GF-D8 (cell line): Measurements from ENCODE around the gene NAP1L4.

ENCODE experiments used
- DNase-seq: peaks from one replicate; lab custom pipeline; 2025; lab: John Stamatoyannopoulos, UW

The NAP1L4 gene, protein sequence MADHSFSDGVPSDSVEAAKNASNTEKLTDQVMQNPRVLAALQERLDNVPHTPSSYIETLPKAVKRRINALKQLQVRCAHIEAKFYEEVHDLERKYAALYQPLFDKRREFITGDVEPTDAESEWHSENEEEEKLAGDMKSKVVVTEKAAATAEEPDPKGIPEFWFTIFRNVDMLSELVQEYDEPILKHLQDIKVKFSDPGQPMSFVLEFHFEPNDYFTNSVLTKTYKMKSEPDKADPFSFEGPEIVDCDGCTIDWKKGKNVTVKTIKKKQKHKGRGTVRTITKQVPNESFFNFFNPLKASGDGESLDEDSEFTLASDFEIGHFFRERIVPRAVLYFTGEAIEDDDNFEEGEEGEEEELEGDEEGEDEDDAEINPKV

DNA sequence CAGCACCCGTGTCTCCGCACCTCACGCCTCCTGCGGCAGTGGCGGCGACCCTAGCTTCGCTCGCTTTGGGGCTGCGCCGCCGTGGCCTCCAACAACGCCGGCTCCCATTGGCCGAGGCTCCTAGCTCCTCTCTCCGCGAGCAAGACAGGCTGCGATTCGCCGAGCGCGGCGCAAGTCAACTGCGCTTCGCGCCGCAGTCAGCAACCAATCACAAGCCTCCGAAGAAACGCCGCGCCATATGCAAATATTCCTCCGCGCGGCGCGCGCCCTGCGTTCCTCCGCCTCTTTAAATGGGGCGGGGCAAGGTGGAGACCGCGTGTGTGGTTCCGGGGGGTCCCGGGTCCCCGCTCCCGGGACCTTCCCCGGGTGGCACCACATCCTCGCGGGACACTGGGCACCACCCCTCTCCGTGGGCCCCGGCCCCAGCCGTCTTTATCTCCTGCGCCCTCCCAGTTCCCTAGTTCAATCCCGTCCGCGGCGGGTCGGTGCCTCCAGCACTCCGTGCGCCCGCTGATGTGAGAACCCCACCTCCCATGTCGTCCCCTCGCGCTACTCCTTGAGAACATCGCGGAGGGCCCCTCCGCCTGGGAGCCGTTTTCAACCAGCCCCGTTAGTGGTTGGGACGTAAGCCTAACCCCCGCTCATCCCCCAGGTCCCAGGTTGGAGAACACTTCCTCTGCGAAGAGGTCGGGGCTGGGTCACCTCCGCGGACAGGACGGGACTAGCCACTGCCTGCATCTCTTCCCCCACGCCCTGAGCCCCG is at the start of gene NAP1L4:
TSS of gene NAP1L4 (minus strand) at position 96 of the 763 bp plus-strand sequence. CDS start 13,109 bp downstream, outside the sequence.
- DNase-seq, result peak; percentile 65

DNA sequence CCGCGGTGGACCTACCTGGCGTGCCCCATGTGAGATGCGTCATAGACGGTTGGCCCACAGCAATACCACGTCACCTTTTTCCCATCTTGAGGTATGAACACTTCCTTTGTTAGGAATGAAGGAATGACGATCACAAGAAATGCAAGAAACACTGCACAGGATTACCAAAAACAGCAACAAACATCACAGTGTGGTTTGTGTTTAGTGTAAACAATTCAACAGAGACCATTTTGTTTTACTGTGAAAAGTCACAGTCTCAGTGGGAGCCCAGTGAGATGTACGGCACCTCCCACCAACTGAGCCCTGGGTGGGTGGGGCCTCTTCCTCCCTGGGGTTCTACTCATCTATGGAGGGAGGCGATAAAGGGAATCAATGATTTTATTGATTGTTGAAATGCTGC is 48.8 kb upstream of the NAP1L4 start:
- no peak for DNase-seq

DNA sequence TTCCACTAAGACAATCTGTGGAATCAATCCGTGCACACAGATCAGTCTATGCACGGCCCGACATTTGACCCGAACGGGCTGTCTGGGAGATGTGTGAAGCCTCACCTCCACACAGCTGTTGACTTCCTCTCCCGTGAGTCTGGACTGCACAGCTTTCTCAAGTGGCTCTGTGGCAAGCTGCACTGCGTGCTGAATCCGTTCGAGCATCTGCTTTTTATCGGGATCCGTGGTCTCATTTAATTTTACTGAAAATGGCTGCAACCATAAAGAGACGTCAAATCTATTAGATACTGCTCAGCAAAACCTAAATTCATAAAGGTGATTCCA is 45.8 kb upstream of the NAP1L4 start:
- DNase-seq, result no peak

DNA sequence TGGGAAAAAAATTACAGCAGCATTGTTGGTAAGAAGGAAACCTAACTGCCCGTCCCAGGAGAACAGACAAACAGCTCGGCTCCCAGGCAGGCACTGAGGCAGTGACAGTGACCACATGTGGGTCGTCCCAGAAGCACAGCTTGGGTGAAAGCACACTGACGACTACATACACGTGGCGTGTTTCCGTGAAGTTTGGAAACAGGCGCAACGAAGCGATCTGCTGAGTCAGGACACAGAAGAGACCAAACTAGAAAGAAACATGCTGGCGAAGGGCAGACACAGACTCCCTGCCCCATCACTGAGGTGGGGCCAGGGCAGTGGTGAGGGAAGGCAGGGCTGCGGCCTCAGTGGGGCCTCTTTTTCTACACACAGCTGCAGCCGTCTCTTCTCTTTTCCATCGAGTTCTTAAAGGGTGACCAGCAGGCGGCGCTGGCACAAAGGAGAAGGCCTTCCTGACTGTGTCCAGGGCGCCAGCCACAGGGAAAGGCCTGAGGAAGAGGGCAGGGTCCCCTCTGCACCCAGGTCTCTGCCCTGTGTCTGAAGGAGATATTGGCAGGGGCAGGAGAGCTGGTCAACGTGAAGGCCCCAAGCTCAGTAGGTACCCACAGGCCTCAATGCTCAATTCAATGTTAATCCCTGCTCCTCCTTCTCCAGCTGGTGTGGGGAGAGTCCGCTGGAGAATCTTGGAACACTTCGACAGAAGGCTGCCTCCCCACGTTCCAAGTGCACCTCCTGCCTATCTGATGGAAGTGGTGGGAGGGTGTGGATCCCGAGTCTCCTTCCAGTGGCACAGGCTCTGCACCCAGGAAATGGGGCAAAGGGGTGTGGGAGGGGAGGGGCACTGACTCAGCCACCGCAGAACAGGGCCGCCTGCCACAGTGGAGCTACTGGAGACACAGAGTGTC is 45.2 kb upstream of the NAP1L4 start:
- DNase-seq, result no peak

DNA sequence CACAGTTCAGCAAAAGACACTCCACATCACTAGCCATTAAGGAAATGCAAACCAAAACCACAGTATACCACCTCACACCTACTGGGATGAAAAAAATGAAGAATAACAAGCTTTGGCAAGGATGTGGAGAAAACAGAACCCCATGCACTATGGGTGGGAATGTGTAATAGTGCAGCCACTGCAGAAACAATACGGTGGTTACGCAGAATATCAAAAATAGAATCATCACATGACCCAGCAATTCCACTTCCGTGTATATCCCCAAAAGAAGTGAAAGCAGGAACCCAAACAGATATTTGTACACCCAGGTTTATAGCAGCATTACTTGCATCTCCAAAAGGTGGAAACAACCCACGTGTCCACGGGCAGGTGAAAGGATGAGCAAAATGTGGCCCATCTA is 44.3 kb upstream of the NAP1L4 start:
- DNase-seq, result no peak

DNA sequence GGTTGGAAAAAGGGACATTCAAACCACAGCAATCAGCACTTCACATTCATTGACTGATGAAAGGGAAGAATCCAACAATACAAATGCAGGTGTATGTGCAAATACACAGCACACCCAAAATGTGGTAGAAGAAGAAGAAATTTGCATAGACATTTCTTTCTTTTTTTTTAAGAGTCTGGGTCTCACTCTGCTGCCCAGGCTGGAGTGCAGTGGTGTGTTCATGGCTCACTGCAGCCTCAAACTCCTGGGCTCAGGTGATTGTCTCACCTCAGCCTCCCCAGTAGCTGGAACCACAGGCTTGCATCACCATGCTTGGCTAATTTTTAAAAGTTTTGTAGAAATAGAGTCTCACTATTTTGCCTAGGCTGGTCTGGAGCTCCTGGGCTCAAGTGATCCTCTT is 43.2 kb upstream of the NAP1L4 start:
- no peak for DNase-seq

DNA sequence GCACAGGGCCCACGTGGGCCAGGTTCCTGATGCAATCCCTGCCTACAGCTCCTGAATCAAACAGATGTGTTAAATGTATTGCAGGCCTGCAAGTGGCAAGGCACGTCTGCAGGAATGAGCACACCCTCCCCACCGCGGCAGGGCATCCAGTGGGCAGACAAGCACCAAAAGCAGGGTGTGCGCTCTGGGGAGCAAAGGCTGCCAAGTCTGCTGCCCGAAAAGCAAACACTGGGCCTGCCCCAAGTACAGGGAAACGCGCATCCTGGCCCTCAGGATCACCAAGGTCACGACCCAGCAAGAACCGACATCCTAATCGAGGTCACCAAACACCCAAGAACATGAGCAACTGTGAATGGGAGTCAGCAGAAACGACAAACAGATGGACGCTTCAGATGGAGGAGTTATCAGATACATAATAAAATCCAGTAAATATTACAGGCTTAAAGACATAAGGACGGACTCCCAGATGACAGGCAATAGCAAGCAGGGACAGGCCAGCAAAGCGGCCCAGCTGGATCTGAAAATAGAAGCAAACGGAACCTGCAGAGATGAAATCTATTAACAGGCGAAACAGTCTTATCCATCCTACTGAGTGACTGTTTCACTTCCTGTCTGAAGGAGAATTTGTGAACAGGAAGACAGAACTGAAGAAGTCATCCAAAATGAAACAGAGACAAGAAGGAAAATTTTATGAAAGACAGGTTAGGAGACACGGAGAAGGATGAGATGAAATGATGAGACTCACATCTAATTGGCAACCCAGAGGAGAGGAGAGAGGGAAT is 38.4 kb upstream of the NAP1L4 start:
- no peak for DNase-seq

DNA sequence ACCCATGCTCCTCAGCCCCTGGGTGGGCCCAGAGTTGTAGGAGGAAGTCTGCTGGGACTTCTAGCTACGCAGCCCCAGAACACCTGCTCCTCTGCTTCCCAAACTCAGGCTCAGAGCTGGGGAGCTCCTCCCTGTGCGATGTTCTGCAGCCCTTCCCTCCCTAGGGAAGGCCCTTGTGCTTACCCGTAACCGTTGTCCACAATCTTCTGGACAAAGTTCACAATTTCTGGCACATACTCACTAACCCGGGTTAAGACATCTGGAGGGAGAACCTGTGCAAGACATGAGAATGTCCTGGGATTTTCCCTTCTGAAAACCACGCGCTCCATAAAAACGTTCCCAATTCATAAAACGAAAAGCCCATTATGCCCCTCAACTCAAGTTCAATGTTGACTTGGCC is 36.7 kb upstream of the NAP1L4 start:
- no peak for DNase-seq

DNA sequence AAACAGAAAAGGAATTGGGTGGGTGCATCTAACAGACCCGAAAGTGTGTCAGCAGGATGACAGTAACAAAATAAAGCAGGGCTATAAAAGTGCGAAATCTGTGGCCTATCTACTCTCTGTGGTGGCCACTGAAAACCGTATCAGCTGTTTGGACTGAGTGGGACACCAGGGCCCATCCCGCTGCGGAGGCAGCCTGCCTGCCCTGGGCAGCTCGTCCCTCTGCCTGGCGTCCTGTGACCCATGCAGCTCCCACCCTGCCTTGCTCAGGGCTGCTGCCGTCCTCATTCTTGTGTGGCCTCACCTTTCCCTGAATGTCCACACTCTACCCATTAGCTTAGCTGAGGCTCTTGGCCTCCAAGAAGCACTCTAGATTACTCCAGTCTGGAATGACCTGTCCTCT is 34.7 kb upstream of the NAP1L4 start:
- no peak for DNase-seq

DNA sequence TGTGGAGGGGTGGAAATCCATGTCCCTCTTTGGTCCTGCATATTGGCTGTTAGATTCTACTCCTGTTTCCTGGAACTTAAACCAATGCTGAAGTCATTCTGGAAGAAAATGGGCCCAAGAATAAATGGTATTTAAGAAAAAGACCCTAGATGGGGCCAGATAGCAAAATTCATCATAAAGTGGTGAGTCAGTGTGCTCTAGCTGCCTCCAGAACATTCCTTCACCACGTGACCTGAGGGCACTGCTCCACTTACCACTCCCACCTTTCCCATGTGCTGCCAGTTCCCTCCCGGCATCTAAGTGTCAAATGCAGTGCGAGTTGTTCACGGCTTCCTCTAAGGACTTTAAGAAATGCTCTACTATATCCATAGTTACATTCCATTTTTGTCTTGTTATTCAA is 30.9 kb upstream of the NAP1L4 start:
- DNase-seq, result no peak

DNA sequence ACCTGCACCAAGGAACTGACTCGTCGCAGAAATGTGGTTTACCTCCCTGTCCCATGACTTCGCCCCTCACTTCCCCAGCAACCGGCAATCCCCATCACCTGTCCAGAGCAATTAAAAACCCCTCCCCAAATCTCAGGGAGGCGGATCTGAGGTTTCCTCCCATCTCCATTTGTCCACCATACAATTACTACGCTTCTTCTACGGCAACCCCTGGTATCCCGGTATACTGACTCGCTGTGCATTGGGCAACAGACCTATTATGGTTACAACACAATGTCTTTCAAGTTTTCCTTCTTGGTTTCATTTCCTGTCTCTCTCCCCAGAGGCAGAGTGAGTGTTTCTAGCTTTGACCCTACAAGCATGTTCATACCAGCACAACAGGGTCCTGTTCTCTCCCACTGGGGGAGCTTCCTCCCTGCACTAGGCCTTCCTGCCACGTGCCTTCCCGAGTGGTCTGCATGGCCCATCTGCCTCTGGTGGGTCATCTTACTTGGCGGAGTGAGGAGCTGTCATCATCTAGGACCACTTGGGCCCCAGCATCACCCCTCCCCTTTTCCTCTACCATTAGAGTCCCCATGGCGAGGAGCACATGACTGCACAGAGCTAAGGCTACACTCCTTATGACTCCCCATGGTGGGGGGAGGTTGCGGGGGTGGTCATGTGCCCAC is 30.3 kb upstream of the NAP1L4 start:
- peak; percentile 42 for DNase-seq

DNA sequence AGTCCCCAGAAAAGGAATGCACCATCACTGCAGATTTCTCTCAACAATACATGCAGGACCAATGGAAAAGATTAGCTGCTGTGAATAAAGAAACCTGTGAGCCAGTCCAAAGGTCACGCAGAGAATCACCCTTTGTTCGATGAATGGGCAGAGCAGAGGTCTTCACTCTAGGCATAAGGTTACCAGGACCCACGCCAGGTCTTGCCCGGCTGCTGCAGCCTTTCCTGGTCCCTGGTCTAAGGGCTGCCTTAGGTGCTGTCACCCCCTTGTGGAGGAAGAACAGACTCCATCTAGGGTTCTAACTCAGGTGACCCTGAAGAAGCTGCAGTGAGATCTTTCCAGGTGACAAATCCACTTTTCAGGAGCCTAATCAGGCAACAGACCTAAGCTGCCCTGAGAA is 29.0 kb upstream of the NAP1L4 start:
- no peak for DNase-seq

DNA sequence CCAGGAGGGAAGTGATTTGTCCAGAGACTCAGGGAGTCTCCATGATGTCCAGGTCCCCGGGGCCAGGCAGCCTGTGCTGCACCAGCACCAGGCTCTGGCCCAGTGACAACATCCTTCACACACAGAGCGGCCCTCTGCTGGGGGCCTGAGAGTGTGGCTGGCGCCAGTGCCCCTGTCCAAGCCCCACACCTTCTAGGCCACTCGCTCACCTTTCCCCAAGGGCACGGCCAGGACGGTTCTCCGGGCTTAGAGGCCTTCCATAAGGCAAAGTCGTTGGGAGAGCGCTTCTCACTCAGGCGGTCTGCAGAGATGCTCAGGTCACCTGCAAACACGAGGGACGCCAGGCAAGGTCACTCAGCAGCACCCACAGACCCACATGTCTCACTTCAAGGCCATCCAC is 27.9 kb upstream of the NAP1L4 start:
- no peak for DNase-seq

DNA sequence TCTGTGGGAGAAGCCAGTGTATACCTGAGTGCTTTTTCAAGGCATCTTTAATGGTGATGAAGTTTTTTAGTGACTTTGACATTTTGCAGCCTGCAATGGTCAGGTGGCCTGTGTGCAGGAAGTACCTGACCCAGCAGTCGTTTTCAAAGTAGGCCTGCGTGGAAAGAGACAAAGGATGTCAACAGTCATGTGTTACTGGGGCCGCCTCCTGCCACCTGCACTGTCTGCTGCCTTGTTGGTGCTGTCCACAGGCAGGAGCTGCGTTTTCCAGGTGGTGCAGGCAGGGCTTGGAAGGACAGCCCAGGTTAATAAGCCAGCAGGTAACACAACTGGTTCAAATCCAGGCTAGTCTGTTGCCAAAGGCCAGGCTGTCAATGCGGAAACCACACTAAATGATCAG is 26.5 kb upstream of the NAP1L4 start:
- no peak for DNase-seq

DNA sequence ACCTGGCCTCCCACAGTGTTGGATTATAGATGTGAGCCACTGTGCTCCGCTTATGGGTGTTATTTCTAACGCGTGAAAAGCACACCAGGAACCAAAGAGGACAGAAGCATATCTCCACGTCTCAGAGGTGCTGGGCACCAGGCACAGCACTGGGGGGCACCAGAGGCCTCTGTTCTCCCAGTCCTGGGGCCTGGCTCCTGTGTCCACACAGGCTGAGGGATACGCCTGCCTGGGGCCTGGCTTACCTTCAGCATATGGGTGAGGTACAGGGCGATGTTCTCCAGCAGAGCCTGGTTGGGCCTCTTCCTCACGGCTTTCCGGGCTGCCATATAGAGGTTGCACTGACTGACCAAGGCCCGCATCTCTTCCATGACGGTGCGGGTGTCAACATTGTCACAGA is 24.7 kb upstream of the NAP1L4 start:
- DNase-seq, result no peak

DNA sequence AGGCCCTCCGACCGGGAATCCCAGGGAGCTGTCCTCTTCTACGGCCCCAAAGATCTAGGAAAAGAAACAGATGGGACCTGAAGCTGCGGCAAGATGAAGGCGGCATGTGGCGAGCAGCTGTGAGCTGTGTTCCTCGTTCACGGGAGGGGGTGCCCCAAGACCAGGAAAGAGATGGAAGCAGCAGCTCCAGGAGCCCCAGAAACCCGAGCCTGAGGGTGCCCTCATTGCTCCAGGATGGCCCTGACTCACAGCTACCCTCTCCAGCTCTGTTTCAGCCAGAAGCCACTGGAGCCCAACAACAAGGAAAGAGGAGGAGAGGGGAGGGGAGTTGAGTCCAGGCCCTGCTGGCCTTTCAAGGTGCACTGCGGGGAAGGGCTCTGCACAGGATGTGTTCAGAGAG is 23.7 kb upstream of the NAP1L4 start:
- DNase-seq, result no peak

DNA sequence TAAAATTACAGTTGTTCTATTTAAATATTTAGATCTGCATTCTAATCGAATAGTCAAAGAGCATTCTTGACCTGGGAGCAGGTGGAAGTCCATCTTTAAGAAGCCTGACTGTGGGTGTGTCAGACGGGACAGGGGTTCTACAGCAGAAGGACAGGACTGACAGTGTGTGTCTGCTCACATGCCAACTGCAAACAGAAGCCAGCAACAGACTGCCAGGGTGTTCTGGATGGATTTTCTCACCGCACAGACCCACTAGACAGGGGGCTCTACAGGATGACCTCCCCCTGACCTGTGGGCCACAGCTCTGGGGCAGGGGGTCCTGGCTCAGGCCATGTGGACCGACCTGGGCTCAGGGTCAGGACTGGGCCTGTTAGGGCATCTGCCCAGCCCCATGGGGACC is 22.8 kb upstream of the NAP1L4 start:
- DNase-seq, result no peak

DNA sequence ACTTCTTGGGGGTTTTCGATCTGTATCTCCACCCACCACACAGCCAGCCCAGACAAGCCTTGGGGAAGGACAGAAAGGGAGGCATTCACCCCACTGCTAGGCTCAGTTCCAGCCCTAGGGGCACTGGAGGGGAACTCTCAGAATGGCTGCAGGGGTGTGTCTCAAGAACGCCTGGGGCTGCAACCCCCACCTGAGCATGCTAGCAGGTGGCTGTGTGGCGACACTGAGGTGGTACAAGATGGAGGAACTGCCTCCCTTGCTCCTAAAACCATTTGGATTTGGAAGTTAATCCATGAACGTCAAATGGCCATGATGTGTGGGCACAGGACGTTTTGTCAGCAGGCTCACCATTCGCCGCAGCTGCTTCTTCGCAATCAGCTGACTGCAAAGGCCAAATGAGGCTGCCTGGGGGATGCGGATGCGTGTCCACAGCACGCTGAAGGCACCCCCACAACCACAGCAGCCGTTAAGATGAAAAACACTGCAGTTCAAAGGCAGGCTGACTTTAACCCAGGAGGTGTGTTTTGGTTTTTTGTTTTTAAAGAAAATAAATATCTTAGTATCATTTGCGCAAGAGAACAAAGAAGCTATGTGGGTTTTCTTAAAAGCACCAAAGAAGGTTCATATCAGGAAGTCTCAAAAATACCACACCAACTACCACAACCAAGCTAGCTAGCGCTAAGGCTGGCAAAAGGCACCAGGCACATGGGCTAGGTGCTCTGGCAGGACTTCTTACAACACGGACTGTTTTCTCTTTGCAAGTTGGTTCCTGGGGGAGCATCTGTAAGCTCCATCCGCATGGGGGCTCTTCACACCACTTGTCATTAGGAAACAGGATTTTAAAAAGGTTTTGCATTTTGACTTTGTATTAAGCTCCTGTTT is 22.2 kb upstream of the NAP1L4 start:
- DNase-seq, result no peak

DNA sequence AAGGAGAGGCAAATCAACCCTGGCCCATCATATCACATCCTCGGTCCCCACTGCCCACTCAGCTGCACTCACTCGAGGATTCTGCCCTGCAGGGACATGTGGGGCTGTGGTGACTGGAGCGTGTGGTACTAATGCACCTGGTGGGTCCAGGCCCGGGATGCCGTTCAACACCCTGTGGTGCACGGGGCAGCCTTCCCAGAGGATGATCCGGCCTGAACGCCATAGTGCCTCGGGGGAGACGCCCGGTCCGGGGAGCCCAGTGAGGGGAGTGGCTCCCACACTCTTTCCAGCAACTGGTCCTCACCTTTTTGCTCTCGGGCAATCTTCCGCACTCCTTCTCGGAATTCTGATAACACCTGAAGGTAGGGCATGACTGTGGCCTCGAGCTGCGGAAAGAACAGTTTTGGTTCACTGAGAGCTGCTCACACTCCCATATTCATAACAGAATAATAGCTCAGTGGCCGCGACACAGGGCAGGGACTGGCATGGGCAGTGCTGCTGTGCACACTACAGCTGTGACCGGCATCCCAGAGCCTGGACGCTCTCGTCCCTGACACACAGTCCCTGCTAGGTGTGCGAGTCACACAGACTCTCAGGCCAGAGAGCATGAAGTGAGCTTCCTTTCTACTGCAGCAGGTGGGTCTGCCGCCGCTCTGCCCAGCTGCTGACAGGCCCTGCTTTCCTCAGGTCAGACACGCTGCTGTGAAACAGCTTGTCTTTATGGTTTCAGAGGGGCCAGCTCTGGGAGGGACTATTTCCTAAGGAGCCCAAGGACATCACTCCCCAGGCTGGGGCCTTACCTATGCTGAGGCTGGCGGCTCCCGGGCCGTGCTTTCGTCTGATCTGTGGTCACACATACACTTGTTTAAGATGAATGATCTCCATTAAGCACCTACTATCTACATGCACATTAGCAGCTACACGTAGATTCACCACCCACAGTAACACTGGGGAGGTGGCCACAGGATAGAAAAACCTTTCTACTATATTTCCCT is 20.1 kb upstream of the NAP1L4 start:
- DNase-seq, result no peak
